ENCODE data around the gene PNMA3.

DNA sequence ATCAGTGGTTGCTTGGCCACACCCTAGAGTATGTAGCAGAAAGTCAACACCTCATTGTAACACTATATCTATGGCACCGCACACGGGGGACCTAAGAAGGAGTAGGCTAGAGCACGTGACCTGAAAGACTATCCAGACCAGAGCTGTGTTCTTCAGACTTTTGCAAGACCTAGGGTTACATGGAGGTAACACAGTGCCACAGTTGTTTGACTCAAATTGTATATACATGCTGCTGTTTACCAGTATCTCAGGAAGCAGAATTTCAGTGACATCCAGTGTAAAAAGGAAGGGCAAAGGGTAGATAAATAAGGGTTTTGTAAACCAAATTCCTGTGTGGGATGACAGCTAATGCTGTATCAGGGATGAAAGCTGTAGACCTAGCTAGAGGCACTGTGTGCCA lies 46.1 kb downstream of the PNMA3 start:
- TF ChIP-seq, protein P1, sequence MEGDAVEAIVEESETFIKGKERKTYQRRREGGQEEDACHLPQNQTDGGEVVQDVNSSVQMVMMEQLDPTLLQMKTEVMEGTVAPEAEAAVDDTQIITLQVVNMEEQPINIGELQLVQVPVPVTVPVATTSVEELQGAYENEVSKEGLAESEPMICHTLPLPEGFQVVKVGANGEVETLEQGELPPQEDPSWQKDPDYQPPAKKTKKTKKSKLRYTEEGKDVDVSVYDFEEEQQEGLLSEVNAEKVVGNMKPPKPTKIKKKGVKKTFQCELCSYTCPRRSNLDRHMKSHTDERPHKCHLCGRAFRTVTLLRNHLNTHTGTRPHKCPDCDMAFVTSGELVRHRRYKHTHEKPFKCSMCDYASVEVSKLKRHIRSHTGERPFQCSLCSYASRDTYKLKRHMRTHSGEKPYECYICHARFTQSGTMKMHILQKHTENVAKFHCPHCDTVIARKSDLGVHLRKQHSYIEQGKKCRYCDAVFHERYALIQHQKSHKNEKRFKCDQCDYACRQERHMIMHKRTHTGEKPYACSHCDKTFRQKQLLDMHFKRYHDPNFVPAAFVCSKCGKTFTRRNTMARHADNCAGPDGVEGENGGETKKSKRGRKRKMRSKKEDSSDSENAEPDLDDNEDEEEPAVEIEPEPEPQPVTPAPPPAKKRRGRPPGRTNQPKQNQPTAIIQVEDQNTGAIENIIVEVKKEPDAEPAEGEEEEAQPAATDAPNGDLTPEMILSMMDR (conservative IDR thresholded peaks at IDR 0.05 in 1 of 2, IDR thresholded peaks at IDR 0.05 in 1 of 2; ENCODE audit: extremely low read depth in 1 of 2, insufficient read depth in 1 of 2, low read depth in 1 of 2, low read length in 2 of 2), result no peak
- TF ChIP-seq EZH2 (IDR thresholded peaks at IDR 0.05; ENCODE audit: borderline replicate concordance, low read length), result no peak
